Neural progenitor cell (in vitro differentiated cells): ENCODE measurements around the gene CD101. TPM values are rescaled to one million over a fixed set of nuclear protein-coding genes. Genes with fewer than 3 reads are reported as not detected.

Experiments
- DNase-seq: peaks from one replicate; pipeline ENCODE4 v3.0.0-alpha.2; 2016; ENCODE audit warnings: low spot score
- H2AFZ ChIP-seq: fragments of 200-600 bp; sonication (generic); replicated peaks from 2 replicates; pipeline ENCODE4 v1.6.1; 2016; ENCODE audit warnings: antibody characterized with exemption
- H3F3A ChIP-seq: fragments of 200-600 bp; sonication (generic); 2 replicates; pipeline ENCODE4 v1.6.1; 2016; ENCODE audit warnings: antibody characterized with exemption, low read depth
- H3K27ac ChIP-seq: fragments of 200-600 bp; sonication (generic); 2 replicates; pipeline ENCODE4 v1.5.1; 2016; ENCODE audit warnings: mild to moderate bottlenecking
- H3K27me3 ChIP-seq: fragments of 200-600 bp; sonication (generic); 2 replicates; pipeline ENCODE4 v1.6.1; 2016; ENCODE audit warnings: mild to moderate bottlenecking, moderate library complexity
- H3K36me3 ChIP-seq: fragments of 200-600 bp; sonication (generic); 2 replicates; pipeline ENCODE4 v1.5.1; 2016
- H3K4me1 ChIP-seq: fragments of 200-600 bp; sonication (generic); 2 replicates; pipeline ENCODE4 v1.6.1; 2016; ENCODE audit warnings: mixed run types
- H3K4me2 ChIP-seq: fragments of 200-600 bp; sonication (generic); 2 replicates; pipeline ENCODE4 v1.6.1; 2016
- H3K4me3 ChIP-seq: fragments of 200-600 bp; sonication (generic); 2 replicates; pipeline ENCODE4 v1.5.1; 2016
- H3K79me2 ChIP-seq: fragments of 200-600 bp; sonication (generic); 2 replicates; pipeline ENCODE4 v1.6.1; 2016; ENCODE audit warnings: low read depth
- H3K9ac ChIP-seq: fragments of 200-600 bp; sonication (generic); 2 replicates; pipeline ENCODE4 v1.6.1; 2016
- H3K9me3 ChIP-seq: fragments of 200-600 bp; sonication (generic); 2 replicates; pipeline ENCODE4 v1.5.1; 2016; ENCODE audit warnings: low read depth
- H4K20me1 ChIP-seq: fragments of 200-600 bp; sonication (generic); 2 replicates; pipeline ENCODE4 v1.6.1; 2016; ENCODE audit warnings: low read depth
- H3K27ac Mint-ChIP-seq: 3 replicates; pipeline ENCODE4 v1.8.0; 2021; ENCODE audit warnings: mixed read lengths
- H3K27me3 Mint-ChIP-seq: 2 replicates; pipeline ENCODE4 v1.8.0; 2022; ENCODE audit warnings: low read depth, mild to moderate bottlenecking, inconsistent platforms, moderate library complexity, mixed read lengths; ENCODE audit not compliant: insufficient read depth
- H3K36me3 Mint-ChIP-seq: 3 replicates; pipeline ENCODE4 v1.8.0; 2021; ENCODE audit warnings: mixed read lengths
- H3K4me1 Mint-ChIP-seq: 3 replicates; pipeline ENCODE4 v1.8.0; 2021; ENCODE audit warnings: mixed read lengths
- H3K4me3 Mint-ChIP-seq: 3 replicates; pipeline ENCODE4 v1.8.0; 2021; ENCODE audit warnings: mild to moderate bottlenecking, moderate library complexity, mixed read lengths
- H3K9me3 Mint-ChIP-seq: 3 replicates; pipeline ENCODE4 v1.8.0; 2020; ENCODE audit warnings: mixed read lengths
- CTCF ChIP-seq: fragments of 200-600 bp; sonication (generic); IDR thresholded peaks from 2 replicates; pipeline ENCODE4 v1.5.1; 2017; ENCODE audit warnings: antibody characterized with exemption, mild to moderate bottlenecking
- EZH2 ChIP-seq: fragments of 200-600 bp; sonication (generic); IDR thresholded peaks from 2 replicates; pipeline ENCODE4 v1.6.1; 2017; ENCODE audit warnings: antibody characterized with exemption, mild to moderate bottlenecking, moderate library complexity
- EZH2phosphoT487 ChIP-seq: fragments of 200-600 bp; sonication (generic); IDR thresholded peaks from 2 replicates; pipeline ENCODE4 v1.6.1; 2017; ENCODE audit warnings: antibody characterized with exemption
- total RNA-seq: library from RNA; depleted of rRNA; stranded (reverse); fragments of >200 nt; gene quantifications from 2 replicates; pipeline ENCODE4 v1.2.3, GENCODE V29; 2015; ENCODE audit warnings: low replicate concordance

The CD101 gene
- total RNA-seq, 1 donor from 2014 or later = 0.41 TPM

DNA sequence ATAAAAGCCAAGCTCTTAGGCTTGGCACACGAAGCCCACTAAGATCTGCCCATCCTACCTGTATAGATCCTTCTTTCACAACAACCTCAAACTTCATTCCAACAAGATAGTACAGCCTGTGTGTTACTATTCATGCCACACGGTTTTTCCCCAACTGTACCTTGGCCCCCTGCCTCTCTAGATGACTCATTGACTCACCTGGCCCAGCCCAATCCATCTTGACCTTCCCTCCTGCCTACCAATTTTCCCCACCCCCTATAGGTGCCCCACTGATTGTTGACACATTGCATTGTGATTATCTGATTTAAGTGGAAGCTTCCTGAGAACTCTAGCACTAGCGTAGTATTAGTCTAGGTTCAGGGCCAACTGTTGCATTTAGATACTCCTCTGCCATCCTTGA is 2.0 kb upstream of the CD101 start:
- no peaks in the 10 kb centered on the region for H3K79me2 ChIP-seq
- H3K27me3 ChIP-seq = no peaks in the 10 kb centered on the region
- no peak overlapping the region for H3K4me2 ChIP-seq
- peaks cover 4% of the 10 kb centered on the region for H3K27me3 Mint-ChIP-seq
- H3K4me1 Mint-ChIP-seq = no peaks in the 10 kb centered on the region
- H3K9ac ChIP-seq = no peak overlapping the region
- H3K36me3 Mint-ChIP-seq = no peaks in the 10 kb centered on the region
- no peak overlapping the region for H2AFZ ChIP-seq
- no peaks in the 10 kb centered on the region for H4K20me1 ChIP-seq
- no peak overlapping the region for H3K4me3 ChIP-seq
- H3K9me3 Mint-ChIP-seq = no peaks in the 10 kb centered on the region
- no peak overlapping the region for H3K27ac Mint-ChIP-seq
- DNase-seq = no peak
- no peaks in the 10 kb centered on the region for H3K36me3 ChIP-seq
- no peak overlapping the region for H3K27ac ChIP-seq
- TF ChIP-seq EZH2phosphoT487 (no peak), EZH2 (no peak), CTCF (no peak)
- no peak overlapping the region for H3K4me3 Mint-ChIP-seq
- H3K9me3 ChIP-seq = no peaks in the 10 kb centered on the region
- H3K4me1 ChIP-seq = no peaks in the 10 kb centered on the region
- no peaks in the 10 kb centered on the region for H3F3A ChIP-seq

DNA sequence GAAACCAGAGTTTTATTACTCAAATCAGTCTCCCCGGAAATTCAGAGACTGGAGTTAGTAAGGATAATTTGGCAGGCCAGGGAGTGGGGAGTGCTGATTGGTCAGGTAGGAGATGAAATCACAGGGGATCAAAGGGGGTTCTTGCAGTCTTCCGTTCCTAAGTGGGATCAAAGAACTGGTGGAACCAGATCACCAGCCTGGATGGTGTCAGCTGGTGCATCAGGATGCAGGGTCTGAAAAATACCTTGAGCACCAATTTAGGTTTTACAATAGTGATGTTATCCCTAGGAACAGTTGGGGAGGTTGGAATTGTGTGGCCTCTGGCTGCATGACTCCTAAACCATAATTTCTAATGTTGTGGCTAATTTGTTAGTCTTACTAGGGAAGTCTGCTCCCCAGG is 1.4 kb upstream of the CD101 start:
- Histone ChIP-seq H3F3A (no peaks in the 10 kb centered on the region), H3K4me1 (no peaks in the 10 kb centered on the region), H3K9ac (no peak overlapping the region), H3K36me3 (no peaks in the 10 kb centered on the region), H3K79me2 (no peaks in the 10 kb centered on the region), H3K4me2 (no peak overlapping the region), H2AFZ (no peak overlapping the region), H3K27ac (no peak overlapping the region), H4K20me1 (no peaks in the 10 kb centered on the region), H3K27me3 (no peaks in the 10 kb centered on the region), H3K9me3 (no peaks in the 10 kb centered on the region), H3K4me3 (no peak overlapping the region)
- no peak for DNase-seq
- Mint-ChIP-seq H3K4me1 (no peaks in the 10 kb centered on the region), H3K36me3 (no peaks in the 10 kb centered on the region), H3K4me3 (no peak overlapping the region), H3K27ac (no peak overlapping the region), H3K9me3 (no peaks in the 10 kb centered on the region), H3K27me3 (peaks cover 4% of the 10 kb centered on the region)
- TF ChIP-seq CTCF = no peak
- TF ChIP-seq EZH2phosphoT487 = no peak
- no peak for TF ChIP-seq EZH2

- Histone ChIP-seq H3K36me3 (no peaks in the 10 kb centered on the region), H3F3A (no peaks in the 10 kb centered on the region), H3K79me2 (no peaks in the 10 kb centered on the region), H3K27me3 (no peaks in the 10 kb centered on the region), H3K4me3 (no peak overlapping the region), H3K9ac (no peak overlapping the region), H3K27ac (no peak overlapping the region), H3K4me2 (no peak overlapping the region), H4K20me1 (no peaks in the 10 kb centered on the region), H3K4me1 (no peaks in the 10 kb centered on the region), H3K9me3 (no peaks in the 10 kb centered on the region), H2AFZ (no peak overlapping the region)
- Mint-ChIP-seq H3K4me3 (no peak overlapping the region), H3K36me3 (no peaks in the 10 kb centered on the region), H3K27ac (peak overlapping the region; percentile 19), H3K27me3 (peaks cover 4% of the 10 kb centered on the region), H3K4me1 (no peaks in the 10 kb centered on the region), H3K9me3 (no peaks in the 10 kb centered on the region)
- TF ChIP-seq CTCF = no peak
- DNase-seq = no peak
These were observed 1.8 kb downstream of the CD101 start for GRCh38 chr1:117003223-117003875.
